HG03060 (cell line): ENCODE results near the gene SNX17.

Source experiments
- ATAC-seq: cut with Tn5 transposase; IDR thresholded peaks from one replicate; pipeline ENCODE4 v1.9.1; 2021; ENCODE audit warnings: low read depth, moderate number of reproducible peaks; ENCODE audit not compliant: unreplicated experiment

Gene SNX17

GRCh38 chr2:27362678-27363420, 7.6 kb upstream of the SNX17 start:
- no peak for ATAC-seq

GRCh38 chr2:27363933-27364332, 6.5 kb upstream of the SNX17 start:
- no peak for ATAC-seq

DNA sequence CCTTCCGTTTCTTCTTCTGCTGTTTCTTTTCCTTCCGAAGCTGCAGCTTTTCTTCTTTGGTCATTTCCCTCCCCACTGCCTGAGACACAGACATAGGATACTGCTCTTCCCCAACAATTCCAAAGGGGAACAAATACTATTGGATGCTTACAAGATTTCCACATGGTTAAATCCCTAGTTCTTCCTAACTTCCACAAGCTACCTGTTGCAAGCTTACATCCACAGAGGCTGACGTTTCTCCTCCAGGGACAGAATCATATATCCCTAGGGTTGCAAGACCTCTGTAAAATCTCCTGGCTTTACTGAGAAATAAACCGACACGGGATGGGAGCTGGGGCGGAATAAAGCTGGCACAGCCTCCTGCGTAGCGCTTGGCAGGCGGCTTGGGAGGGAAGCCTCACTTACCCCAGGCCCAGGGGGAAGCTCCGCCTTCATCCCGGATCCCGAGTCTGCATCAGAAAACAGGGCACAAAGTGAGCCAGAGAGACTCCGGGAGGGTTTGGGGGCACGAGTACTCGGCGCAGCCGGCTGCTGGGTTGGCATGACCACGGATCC, 868 bp upstream of the SNX17 start:
- ATAC-seq, result no peak

DNA sequence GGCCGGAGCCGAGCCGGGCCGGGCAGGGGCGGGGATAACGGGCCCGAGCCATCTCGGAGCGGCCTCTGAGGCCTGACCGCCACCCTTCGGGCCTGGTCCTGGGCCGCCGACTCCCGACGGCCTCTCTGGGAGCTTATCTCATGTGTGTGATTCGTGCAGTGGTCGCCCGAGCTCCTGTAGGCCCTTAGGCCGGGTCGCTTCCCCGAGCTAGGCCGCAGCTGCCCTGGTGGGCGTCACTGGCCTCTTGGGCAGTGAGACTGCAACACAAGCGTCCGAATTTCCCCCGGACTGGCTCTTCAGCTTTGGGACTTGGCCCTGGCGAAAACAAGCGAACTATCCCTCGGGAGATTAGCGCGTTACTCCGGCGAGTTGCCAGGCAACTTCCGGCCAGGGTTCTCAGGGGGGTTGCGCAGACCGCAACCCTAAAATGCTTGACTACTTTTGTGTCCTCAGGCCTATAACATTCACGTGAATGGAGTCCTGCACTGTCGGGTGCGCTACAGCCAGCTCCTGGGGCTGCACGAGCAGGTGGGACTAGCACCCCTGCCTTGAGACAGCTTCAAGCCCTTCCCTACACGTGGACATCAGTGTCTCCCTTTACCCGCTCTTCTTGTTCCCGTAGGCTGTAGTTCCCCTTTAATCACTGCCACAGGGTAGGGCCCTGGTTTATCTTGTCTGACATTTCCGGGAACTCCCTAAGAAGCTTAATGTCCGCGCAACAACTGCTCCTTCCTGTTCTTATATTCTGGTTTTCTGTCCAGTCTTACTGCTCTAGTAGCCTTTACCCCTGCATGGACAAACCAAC, 602 bp downstream of the SNX17 start:
- ATAC-seq, result peak; percentile 22

DNA sequence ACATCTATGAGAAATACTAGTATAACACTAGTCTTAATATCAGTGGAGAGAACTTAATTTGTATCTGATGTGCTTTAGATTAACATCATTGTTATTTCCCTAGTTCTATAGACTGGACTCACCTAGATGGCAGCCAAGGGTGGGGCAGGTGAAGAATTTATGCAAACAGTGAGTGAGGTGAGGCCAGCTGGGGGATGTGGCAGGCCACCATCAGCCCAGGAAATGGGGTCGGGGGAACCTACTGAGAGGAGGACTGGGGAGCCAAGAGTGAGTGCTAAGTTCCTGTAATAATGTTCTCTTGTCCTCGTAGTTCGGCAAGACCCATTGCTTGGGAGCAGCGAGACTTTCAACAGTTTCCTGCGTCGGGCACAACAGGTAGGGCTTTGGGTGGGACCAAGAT, 2.5 kb downstream of the SNX17 start:
- no peak for ATAC-seq

DNA sequence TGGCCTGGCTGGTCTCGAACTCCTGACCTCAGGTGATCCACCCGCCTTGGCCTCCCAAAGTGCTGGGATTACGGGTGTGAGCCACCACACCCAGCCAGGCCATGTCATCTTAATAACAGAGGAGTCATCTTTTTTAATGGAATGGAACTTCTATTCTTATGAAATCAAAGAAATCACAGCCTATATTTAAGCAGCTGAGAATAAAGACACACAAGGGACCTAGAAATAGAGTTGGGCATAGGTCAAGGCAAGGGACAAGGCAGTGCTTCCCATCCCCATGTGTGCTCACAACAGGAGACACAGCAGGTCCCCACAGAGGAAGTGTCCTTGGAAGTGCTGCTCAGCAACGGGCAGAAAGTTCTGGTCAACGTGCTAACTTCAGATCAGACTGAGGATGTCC, 3.2 kb downstream of the SNX17 start:
- ATAC-seq, result no peak

GRCh38 chr2:27375513-27376099, 5.2 kb downstream of the SNX17 start:
- no peak for ATAC-seq

DNA sequence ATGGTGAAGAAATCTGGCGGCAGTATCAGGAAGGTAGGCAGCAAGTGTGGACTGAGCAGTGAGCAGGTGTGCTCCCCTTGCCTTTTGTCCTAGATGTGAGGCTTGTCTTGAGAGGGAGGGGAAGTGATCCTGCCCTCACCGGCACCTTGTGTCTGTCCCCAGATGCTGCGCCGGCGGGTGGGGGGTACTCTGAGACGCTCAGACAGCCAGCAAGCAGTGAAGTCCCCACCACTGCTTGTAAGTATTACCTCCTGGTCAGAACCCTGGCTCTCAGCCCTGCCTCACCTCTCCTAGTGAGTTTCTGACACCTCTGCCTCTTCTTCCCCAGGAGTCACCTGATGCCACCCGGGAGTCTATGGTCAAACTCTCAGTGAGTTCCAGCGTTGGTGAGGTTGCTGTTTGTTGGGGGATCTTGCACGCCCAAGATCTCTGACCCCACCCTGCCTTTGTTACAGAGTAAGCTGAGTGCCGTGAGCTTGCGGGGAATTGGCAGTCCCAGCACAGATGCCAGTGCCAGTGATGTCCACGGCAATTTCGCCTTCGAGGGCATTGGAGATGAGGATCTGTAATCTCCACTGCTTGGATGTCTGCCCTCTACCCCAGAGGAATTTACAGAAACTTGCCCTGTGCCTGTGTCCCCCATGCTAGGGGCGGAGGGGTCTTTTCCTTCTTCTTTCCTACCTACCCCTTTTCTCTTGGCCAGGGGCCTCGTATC, 5.9 kb downstream of the SNX17 start:
- no peak for ATAC-seq

- no peak for ATAC-seq
These were observed 6.6 kb downstream of the SNX17 start for GRCh38 chr2:27376866-27377617.

GRCh38 chr2:27377618-27378095, 7.2 kb downstream of the SNX17 start:
- ATAC-seq, result no peak

GRCh38 chr2:27378096-27378808, 7.8 kb downstream of the SNX17 start:
- ATAC-seq, result no peak

- no peak for ATAC-seq
These were observed 8.4 kb downstream of the SNX17 start for GRCh38 chr2:27378809-27379290.

DNA sequence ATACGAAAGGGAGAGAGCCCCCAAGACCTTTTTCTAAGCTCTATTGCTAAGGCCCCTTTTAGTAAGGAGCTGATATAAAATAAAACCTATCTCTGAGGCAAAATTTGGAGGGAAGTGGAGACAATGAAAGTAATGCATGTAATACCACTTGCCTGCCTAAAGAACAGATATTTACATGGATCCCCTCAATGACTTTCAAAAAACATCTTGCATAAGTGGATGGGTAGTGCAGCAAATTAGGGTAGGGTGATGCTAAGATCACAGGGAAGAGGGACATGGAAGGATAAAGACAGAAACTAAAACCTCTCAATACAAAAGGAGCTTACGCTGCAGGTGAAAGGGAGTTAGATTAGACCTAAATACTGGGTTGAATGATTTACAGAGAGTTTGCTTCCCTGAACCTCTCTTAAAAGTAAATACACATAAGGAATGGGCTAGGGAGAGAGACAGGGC, 9.0 kb downstream of the SNX17 start:
- ATAC-seq, result no peak

DNA sequence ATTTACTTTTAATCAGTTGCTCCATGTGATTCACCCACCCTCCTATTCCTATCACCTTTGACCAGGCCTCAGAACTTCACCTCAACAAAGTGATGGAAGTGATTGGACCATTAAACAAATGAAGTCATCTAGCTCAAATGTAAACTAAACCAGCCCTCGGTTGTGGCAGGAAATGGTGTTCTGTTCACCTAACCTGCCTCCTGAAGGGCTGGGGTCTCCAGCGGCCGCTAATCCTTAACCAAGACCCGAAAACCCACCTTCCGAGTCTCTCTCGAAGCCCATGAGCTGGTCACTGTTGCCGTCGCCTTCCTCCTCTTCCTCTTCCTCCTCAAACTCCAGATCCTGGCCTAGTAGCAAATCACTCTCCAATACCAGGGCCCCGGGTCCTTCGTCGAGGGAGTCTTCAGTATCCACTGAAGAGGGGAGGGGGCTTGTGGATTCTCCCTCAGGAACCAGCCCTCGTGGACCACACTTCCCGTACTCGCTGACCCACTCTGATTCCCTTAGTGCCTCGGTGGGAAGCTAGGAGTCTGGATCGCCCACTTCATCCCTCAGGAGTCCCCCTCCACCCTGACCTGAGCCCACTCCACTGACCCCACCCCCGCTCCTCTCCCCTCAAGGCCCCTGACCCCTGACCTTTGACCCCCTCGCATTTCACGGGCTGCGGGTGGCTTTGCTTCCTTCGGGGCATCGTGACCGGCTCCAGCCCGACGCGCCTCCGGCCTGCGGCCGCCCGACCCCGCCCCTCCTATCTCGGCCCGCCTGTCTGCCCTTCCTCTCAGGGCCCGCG, 9.6 kb downstream of the SNX17 start:
- ATAC-seq, result no peak

- peak; percentile 58 for ATAC-seq
These were observed 10.5 kb downstream of the SNX17 start, which contains the start of gene ZNF513 for GRCh38 chr2:27380626-27381545. ZNF513 (minus strand) TSS chr2:27380734; CDS start chr2:27380526, 208 bp downstream.

DNA sequence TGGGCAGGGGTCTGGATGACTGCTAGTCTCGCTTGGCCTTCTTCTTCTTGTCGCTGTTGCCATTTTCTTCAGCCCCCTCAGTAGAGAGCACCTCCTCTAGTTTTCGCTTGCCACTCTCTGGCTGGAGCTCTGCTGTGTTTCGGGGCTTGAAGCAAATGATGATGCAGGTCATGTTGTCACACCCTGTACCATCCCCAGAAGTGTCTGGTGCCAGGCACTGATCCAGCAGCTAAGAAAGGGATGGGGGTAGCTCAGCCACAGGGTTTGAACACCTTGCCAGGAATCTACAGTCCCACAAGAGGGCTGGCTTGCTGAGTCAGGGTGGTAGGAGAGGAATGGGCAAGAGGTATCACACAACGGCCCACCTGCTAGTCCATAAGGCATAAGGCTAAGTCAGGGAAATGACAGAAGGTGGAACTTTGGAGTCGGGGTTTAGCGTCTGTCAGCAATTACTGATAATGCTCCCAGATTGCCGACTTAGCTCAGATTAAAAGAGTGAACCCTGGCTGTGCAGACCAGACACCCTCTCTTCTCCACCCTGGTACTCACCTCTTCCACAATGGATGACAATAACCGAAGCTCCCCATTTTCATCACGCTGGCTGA, 11.3 kb downstream of the SNX17 start:
- no peak for ATAC-seq
